Measurements from ENCODE around the gene ZFP91.

ZFP91 gene

DNA sequence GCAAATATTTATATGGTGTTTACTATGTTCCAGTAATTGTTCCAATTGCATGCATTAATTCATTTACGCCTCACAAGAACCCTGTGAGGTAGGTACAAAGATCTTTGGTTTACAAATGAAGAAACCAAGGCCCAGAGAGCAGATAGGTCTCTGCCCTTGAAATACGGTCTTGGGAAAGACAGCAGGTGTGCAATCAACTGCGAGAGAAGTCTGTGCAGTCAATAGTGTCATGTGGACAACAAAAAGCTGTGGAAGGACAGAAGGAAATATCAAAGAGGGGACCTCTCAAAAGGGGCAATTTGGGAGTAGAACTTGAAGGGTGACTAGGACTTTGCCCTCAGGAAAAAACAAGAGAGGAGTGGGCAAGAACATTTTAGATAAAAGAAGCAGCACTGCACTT, 52.5 kb downstream of the ZFP91 start:
- DNase-seq (ENCODE audit: low read depth, low spot score) = no peak

- no peak for DNase-seq (ENCODE audit: low read depth, low spot score)
Measured at GRCh38 chr11:58632510-58632909, 53.6 kb downstream of the ZFP91 start.

GRCh38 chr11:58636587-58636986, 57.7 kb downstream of the ZFP91 start:
- no peak for DNase-seq (ENCODE audit: low read depth, low spot score)

DNA sequence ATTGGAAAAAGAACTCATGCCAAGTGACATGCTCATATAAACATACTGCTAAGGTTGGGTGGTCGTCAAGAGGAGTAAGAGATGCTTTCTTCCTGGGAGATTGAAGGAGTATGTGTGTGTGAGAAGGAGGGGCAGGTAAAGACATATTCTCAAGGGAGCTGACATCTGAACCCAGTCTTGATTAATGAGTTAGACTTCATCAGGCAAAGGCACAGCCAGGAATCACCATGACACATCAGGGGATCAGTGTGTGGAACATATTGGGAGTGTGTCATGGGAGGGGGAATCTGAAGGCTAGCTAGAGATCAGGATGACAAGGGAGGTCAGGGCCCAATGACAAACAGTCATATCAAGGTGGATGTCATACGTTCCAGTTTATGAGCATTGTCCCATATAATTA, 58.5 kb downstream of the ZFP91 start:
- no peak for DNase-seq (ENCODE audit: low read depth, low spot score)

- no peak for DNase-seq (ENCODE audit: low read depth, low spot score)
Measured at GRCh38 chr11:58639103-58639502, 60.2 kb downstream of the ZFP91 start.

- DNase-seq (ENCODE audit: low read depth, low spot score) = no peak
Measured at GRCh38 chr11:58639669-58640068, 60.8 kb downstream of the ZFP91 start.

DNA sequence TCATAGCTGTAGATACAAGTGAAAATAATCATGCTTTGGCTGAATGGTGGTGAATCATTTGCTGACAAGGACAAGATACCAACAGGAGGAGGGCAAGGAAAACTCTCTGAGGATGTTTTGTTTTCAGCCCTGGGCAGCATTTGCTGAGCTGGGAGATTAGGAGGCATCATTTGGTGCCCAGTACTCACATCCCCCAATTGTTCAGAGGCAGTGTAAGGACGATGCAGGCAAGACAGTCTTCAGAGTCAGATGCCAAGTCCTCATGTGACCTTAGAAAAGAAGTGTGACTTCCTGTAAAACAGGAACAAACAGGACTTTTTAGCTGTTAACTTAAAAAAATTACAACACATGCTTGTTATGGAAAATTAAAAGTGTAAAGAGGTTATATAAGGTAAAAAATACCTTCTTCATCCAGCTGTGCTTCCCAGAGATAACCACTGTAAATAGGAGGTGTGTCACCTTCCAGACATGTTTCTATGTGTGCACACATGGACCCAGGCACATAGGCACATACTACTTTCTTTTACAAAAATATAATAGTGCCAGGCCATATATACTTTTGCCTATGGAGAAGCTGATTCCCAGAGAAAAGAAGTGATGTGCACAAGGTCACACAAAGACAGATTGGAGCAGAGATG, 61.6 kb downstream of the ZFP91 start:
- DNase-seq (ENCODE audit: low read depth, low spot score) = no peak

DNA sequence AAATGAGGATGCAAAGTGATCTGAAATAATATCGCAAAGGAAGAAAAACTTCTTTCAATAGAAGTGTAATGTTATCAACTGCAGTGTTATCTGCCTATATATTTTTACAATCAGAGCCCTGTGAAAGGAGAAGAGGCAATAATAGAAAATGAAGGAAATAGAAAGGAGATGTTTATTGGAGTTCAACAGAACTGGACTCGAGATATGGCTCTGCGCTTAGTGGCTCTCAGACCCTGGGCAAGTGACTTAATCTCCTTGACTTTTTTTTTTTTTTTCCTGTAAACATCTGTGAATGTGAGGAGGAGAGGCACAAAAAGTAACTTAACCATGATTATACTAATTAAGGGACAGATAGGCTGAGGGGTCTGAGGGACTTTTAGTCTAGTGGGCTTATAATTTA, 62.5 kb downstream of the ZFP91 start:
- no peak for DNase-seq (ENCODE audit: low read depth, low spot score)

GRCh38 chr11:58641803-58642581, 63.1 kb downstream of the ZFP91 start:
- no peak for DNase-seq (ENCODE audit: low read depth, low spot score)

DNA sequence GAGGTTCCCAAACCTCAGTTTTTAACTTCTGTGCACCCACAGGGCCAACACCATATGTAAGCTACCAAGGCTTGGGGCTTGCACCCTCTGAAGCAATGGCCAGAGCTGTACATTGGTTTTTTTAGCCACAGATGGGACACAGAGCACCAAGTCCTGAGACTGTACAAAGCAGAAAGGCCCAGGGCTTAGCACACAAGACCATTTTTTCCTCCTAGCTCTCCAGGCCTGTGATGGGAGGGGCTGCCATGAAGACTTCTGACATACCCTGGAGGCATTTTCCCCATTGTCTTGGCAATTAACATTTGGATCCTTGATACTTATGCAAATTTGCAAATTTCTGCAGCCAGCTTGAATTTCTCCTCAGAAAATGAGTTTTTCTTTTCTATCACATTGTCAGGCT, 67.0 kb downstream of the ZFP91 start:
- no peak for DNase-seq (ENCODE audit: low read depth, low spot score)

GRCh38 chr11:58647141-58647699, 68.4 kb downstream of the ZFP91 start:
- DNase-seq (ENCODE audit: low read depth, low spot score) = no peak

- DNase-seq (ENCODE audit: low read depth, low spot score) = no peak
Measured at GRCh38 chr11:58647866-58648265, 69.0 kb downstream of the ZFP91 start.

GRCh38 chr11:58649623-58650022, 70.8 kb downstream of the ZFP91 start:
- DNase-seq (ENCODE audit: low read depth, low spot score) = no peak

DNA sequence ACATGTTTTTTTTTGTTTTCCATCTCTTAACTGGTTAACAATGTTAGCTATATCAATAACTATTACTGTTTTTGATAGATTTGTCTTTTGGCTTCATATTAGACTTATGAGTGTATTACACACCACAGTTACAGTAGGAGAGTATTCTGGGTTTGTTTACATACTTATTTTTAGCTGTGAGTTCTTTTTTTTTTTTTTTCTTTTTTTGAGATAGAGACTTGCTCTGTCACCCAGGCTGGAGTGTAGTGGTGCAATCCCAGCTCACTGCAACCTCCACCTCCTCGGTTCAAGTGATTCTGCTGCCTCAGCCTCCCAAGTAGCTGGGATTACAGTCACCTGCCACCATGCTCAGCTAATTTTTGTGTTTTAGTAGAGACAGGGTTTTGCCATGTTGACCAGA, 71.6 kb downstream of the ZFP91 start:
- no peak for DNase-seq (ENCODE audit: low read depth, low spot score)

GRCh38 chr11:58652726-58653280, 73.9 kb downstream of the ZFP91 start:
- no peak for DNase-seq (ENCODE audit: low read depth, low spot score)

- DNase-seq (ENCODE audit: low read depth, low spot score) = no peak
Measured at GRCh38 chr11:58654079-58654907, 75.4 kb downstream of the ZFP91 start.

- no peak for DNase-seq (ENCODE audit: low read depth, low spot score)
Measured at GRCh38 chr11:58654908-58655296, 76.0 kb downstream of the ZFP91 start.

- no peak for DNase-seq (ENCODE audit: low read depth, low spot score)
Measured at GRCh38 chr11:58656348-58656747, 77.5 kb downstream of the ZFP91 start.

DNA sequence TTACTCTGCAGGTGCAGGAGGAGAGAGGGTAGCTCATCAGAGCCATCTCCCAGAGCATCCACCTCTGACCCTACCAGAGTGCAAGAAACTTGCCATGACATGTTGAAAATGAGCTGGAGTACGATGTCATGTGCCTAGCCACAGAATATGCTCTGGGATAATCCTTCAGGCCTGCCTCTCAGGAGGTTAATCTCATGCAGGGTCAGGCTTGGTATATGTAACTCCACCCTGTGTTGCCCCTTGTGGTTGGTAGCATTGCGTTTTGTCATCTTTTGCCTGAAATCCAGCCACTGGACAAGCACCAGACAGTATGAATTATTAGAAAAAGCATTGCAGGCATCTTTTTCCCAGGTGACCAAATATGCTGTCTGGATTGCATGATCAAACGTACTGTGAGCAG, 79.8 kb downstream of the ZFP91 start:
- no peak for DNase-seq (ENCODE audit: low read depth, low spot score)

DNA sequence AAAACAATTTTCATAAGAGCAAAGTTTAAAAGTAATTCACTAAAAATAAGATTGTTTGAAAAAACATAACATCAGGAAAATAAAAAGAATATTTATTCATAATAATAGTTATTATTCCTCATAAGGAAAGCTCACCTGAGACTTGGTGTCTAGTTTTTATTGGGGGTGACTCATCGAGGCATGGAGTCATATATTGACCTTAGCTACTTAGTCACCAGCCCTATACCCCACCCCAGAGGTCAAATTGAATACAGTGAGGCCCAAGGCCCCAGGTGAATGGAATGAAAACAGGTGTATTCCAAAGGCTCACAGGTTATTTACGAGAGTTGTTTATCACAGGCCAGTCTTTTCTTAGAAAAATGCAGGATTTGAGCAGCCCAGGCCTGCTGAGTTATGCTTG, 80.5 kb downstream of the ZFP91 start:
- DNase-seq (ENCODE audit: low read depth, low spot score) = no peak

DNA sequence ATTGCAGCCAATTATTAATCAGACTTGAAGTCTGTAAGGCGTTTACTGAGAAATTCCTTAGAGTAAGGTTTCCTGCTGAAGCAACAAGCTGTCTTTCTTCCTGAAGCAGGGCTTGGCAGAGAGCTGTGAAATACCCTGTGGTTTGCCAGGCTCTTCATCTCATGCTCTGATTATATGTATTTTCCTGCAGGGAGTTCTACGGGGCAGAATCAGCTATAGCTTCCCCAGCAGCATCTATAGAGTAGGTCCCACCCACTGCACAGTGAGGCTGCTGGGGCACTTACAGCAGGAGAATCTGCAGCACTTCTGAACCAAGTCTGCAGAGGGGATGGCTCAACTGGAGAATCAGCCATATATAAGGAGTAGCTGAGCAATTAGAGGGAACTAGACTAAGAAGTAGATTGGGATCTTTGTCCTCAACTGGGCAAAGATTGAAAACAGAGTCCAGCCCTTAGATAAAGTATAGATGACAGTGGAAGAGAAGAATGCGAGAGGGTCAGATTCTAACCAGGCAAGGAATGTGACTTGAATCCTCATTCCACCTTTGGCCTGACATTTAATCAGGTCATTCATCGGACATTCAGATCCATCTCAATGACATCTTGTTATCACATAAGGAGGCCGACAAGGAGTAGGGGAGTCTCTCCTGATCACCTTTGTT, 81.2 kb downstream of the ZFP91 start:
- DNase-seq (ENCODE audit: low read depth, low spot score) = no peak

Measured in brain pericyte (primary cell).